Activated CD8-positive, alpha-beta T cell treated with anti-CD3 and anti-CD28 coated beads for 36 hours (primary cell): ENCODE results near the gene CYP3A4. TPM values are rescaled to one million over a fixed set of nuclear protein-coding genes. Genes with fewer than 3 reads are reported as not detected.

Source experiments
- ATAC-seq: fragments of 200-7000 bp; cut with Tn5 transposase; one replicate; pipeline ENCODE4 v1.10.0; 2021; ENCODE audit warnings: mild to moderate bottlenecking, moderate library complexity
- CTCF ChIA-PET: fragments of 350-600 bp; sonication (Branson Sonifier 250); formaldehyde crosslinking; loops from one replicate; lab custom pipeline; 2021; ENCODE audit warnings: antibody characterized with exemption; lab: Charles Lee
- POLR2A ChIA-PET: fragments of 350-600 bp; sonication (Branson Sonifier 250); formaldehyde crosslinking; loops from one replicate; lab custom pipeline; 2021; ENCODE audit warnings: antibody characterized with exemption; lab: Charles Lee
- DNase-seq: peaks from one replicate; pipeline ENCODE4 v3.0.0-alpha.2; 2020
- H3K27ac Mint-ChIP-seq: one replicate; pipeline ENCODE4 v1.8.0; 2021; ENCODE audit warnings: mild to moderate bottlenecking, mixed read lengths
- H3K27me3 Mint-ChIP-seq: one replicate; pipeline ENCODE4 v1.8.0; 2021; ENCODE audit warnings: mixed read lengths
- H3K36me3 Mint-ChIP-seq: one replicate; pipeline ENCODE4 v1.8.0; 2021; ENCODE audit warnings: low read depth, mixed read lengths
- H3K4me1 Mint-ChIP-seq: one replicate; pipeline ENCODE4 v1.8.0; 2021; ENCODE audit warnings: low read depth, mixed read lengths
- H3K4me3 Mint-ChIP-seq: one replicate; pipeline ENCODE4 v1.8.0; 2021; ENCODE audit warnings: mild to moderate bottlenecking, moderate library complexity, mixed read lengths
- H3K9me3 Mint-ChIP-seq: one replicate; pipeline ENCODE4 v1.8.0; 2021; ENCODE audit warnings: mixed read lengths
- CTCF ChIP-seq: fragments of 200-600 bp; IDR thresholded peaks from one replicate; pipeline ENCODE4 v1.8.0; 2022; ENCODE audit warnings: antibody characterized with exemption, mild to moderate bottlenecking
- intact Hi-C: fragments of 100-400 bp; cut with micrococcal nuclease; formaldehyde crosslinking; loops from one replicate; pipeline ENCODE4 v1.10.0; 2022
- total RNA-seq, 2 experiments: library from RNA; stranded (reverse); gene quantifications; one replicate each; pipeline ENCODE4 v1.2.3, GENCODE V29; 2021

CYP3A4 gene
- total RNA-seq, 2 experiments from 2014 or later, result not detected

GRCh38 chr7:99742737-99743394 is 41.1 kb downstream of the CYP3A4 start:
- H3K4me1 Mint-ChIP-seq, result peaks cover 16% of the 10 kb centered on the region
- peaks cover 18% of the 10 kb centered on the region for H3K36me3 Mint-ChIP-seq
- ChIA-PET CTCF (no interaction called here), POLR2A (no interaction called here)
- H3K27me3 Mint-ChIP-seq, result peaks cover 5% of the 10 kb centered on the region
- no peak overlapping the region for H3K4me3 Mint-ChIP-seq
- no peak for TF ChIP-seq CTCF
- intact Hi-C loops, result no loop called here
- H3K9me3 Mint-ChIP-seq, result no peaks in the 10 kb centered on the region
- ATAC-seq (no peak), DNase-seq (no peak)
- H3K27ac Mint-ChIP-seq, result no peak overlapping the region

GRCh38 chr7:99741441-99741795 is 42.6 kb downstream of the CYP3A4 start:
- H3K9me3 Mint-ChIP-seq, result no peaks in the 10 kb centered on the region
- H3K36me3 Mint-ChIP-seq, result peaks cover 21% of the 10 kb centered on the region
- ATAC-seq (no peak), DNase-seq (no peak)
- H3K4me3 Mint-ChIP-seq, result no peak overlapping the region
- ChIA-PET CTCF (no interaction called here), POLR2A (interaction anchor here (0.6 kb wide), 1 partner anchor 47 kb away, joined by 3 read pairs; no protein-coding TSS in a partner anchor)
- no peak for TF ChIP-seq CTCF
- H3K27me3 Mint-ChIP-seq, result peaks cover 5% of the 10 kb centered on the region
- H3K27ac Mint-ChIP-seq, result no peak overlapping the region
- H3K4me1 Mint-ChIP-seq, result peaks cover 16% of the 10 kb centered on the region
- intact Hi-C loops, result no loop called here

GRCh38 chr7:99740573-99741440 is 43.2 kb downstream of the CYP3A4 start:
- ATAC-seq (peak; percentile 27), DNase-seq (no peak)
- H3K4me1 Mint-ChIP-seq, result peaks cover 16% of the 10 kb centered on the region
- no peak for TF ChIP-seq CTCF
- H3K4me3 Mint-ChIP-seq, result no peak overlapping the region
- peaks cover 21% of the 10 kb centered on the region for H3K36me3 Mint-ChIP-seq
- H3K27me3 Mint-ChIP-seq, result peaks cover 5% of the 10 kb centered on the region
- POLR2A ChIA-PET, result interaction anchor here (0.6 to 1.0 kb wide), 2 partner anchors 47 to 116 kb away, joined by 3 read pairs; no protein-coding TSS in a partner anchor
- H3K9me3 Mint-ChIP-seq, result no peaks in the 10 kb centered on the region
- CTCF ChIA-PET, result interaction anchor here (1.1 kb wide), 1 partner anchor 249 kb away, joined by 3 read pairs; no protein-coding TSS in a partner anchor
- peak overlapping the region; percentile 39 for H3K27ac Mint-ChIP-seq
- intact Hi-C loops, result no loop called here

GRCh38 chr7:99739699-99740572 is 44.0 kb downstream of the CYP3A4 start:
- no peaks in the 10 kb centered on the region for H3K9me3 Mint-ChIP-seq
- H3K27me3 Mint-ChIP-seq, result peaks cover 5% of the 10 kb centered on the region
- CTCF ChIA-PET, result interaction anchor here (1.1 kb wide), 1 partner anchor 250 kb away, joined by 3 read pairs; no protein-coding TSS in a partner anchor
- H3K4me1 Mint-ChIP-seq, result peaks cover 21% of the 10 kb centered on the region
- POLR2A ChIA-PET, result interaction anchor here (1.0 kb wide), 1 partner anchor 115 kb away, joined by 3 read pairs; no protein-coding TSS in a partner anchor
- DNase-seq, result no peak
- peaks cover 21% of the 10 kb centered on the region for H3K36me3 Mint-ChIP-seq
- H3K27ac Mint-ChIP-seq, result no peak overlapping the region
- H3K4me3 Mint-ChIP-seq, result no peak overlapping the region
- peak; percentile 10 for ATAC-seq
- intact Hi-C loops, result no loop called here
- TF ChIP-seq CTCF, result no peak
